PC-9 (cell line): ENCODE data around the gene CCDC33. TPM values are rescaled to one million over a fixed set of nuclear protein-coding genes. Genes with fewer than 3 reads are reported as not detected.
A peak's percentile ranks its signal among the peaks of the same experiment; 100 is the strongest.

ENCODE experiments used
- BruUV-seq: library from RNA; stranded (reverse); fragments of 400-500 nt; replicated peaks from 2 replicates; lab custom pipeline; 2021; lab: Mats Ljungman, UMichigan
- CTCF ChIA-PET: fragments of 300-600 bp; sonication (Branson Sonifier 250); formaldehyde crosslinking; loops from one replicate; lab custom pipeline; 2022; ENCODE audit warnings: antibody characterized with exemption; lab: Charles Lee
- POLR2A ChIA-PET: fragments of 300-600 bp; sonication (Branson Sonifier 250); formaldehyde crosslinking; loops from one replicate; lab custom pipeline; 2022; ENCODE audit warnings: antibody characterized with exemption; ENCODE audit not compliant: unreplicated experiment; lab: Charles Lee
- DNase-seq, 2 experiments: peaks; one replicate each; pipeline versions ENCODE4 v3.0.0 to v3.0.0-alpha.2; 2015 to 2022; ENCODE audit warnings: mixed read lengths in 1 of 2
- H2AFZ ChIP-seq: fragments of 200-600 bp; sonication (generic); 2 replicates; pipeline ENCODE4 v1.8.1; 2017; ENCODE audit warnings: antibody characterized with exemption
- H3F3A ChIP-seq: fragments of 200-600 bp; sonication (generic); 2 replicates; pipeline ENCODE4 v1.8.1; 2017; ENCODE audit warnings: antibody characterized with exemption, mild to moderate bottlenecking, low read depth; ENCODE audit not compliant: insufficient read depth
- H3K27ac ChIP-seq: fragments of 200-600 bp; sonication (generic); 2 replicates; pipeline ENCODE4 v1.6.1; 2016; ENCODE audit warnings: mixed run types
- H3K27me3 ChIP-seq: fragments of 200-600 bp; sonication (generic); 2 replicates; pipeline ENCODE4 v1.6.1; 2016; ENCODE audit warnings: low read depth, mixed run types; ENCODE audit not compliant: insufficient read depth
- H3K36me3 ChIP-seq: fragments of 200-600 bp; sonication (generic); 2 replicates; pipeline ENCODE4 v1.6.1; 2016; ENCODE audit warnings: low read depth, mixed run types
- H3K4me1 ChIP-seq: fragments of 200-600 bp; sonication (generic); replicated peaks from 2 replicates; pipeline ENCODE4 v1.6.1; 2016; ENCODE audit warnings: mixed run types; ENCODE audit not compliant: insufficient read depth
- H3K4me2 ChIP-seq: fragments of 200-600 bp; sonication (generic); 2 replicates; pipeline ENCODE4 v1.6.1; 2017; ENCODE audit warnings: mixed run types
- H3K4me3 ChIP-seq: fragments of 200-600 bp; sonication (generic); 2 replicates; pipeline ENCODE4 v1.6.1; 2016; ENCODE audit warnings: mixed run types
- H3K79me2 ChIP-seq: fragments of 200-600 bp; sonication (generic); 2 replicates; pipeline ENCODE4 v1.6.1; 2017; ENCODE audit warnings: low read depth, mixed run types
- H3K9me2 ChIP-seq: fragments of 200-600 bp; sonication (generic); 2 replicates; pipeline ENCODE4 v1.8.1; 2017; ENCODE audit warnings: mild to moderate bottlenecking; ENCODE audit not compliant: insufficient read depth
- H3K9me3 ChIP-seq: fragments of 200-600 bp; sonication (generic); 2 replicates; pipeline ENCODE4 v1.8.1; 2016; ENCODE audit warnings: low read depth; ENCODE audit not compliant: insufficient read depth
- H4K20me1 ChIP-seq: fragments of 200-600 bp; sonication (generic); 2 replicates; pipeline ENCODE4 v1.8.1; 2017; ENCODE audit not compliant: insufficient read depth
- EZH2 ChIP-seq: fragments of 200-600 bp; sonication (generic); IDR thresholded peaks from 2 replicates; pipeline ENCODE4 v1.8.0; 2017; ENCODE audit warnings: antibody characterized with exemption, low read depth
- intact Hi-C: fragments of 100-400 bp; cut with micrococcal nuclease; formaldehyde crosslinking; loops from one replicate; pipeline ENCODE4 v1.10.0; 2022; ENCODE audit not compliant: unreplicated experiment
- total RNA-seq: library from RNA; stranded (reverse); gene quantifications from 2 replicates; pipeline ENCODE4 v1.2.3, GENCODE V29; 2021
- TF ChIP-seq, protein P1 (sequence below): fragments of 200-600 bp; sonication (generic); conservative IDR thresholded peaks from 2 replicates; pipeline ENCODE4 v1.6.1; 2017; ENCODE audit warnings: mixed run types, antibody characterized with exemption, mild to moderate bottlenecking, moderate library complexity

The CCDC33 gene
- total RNA-seq, 1 experiment from 2014 or later = 7.5 TPM

DNA sequence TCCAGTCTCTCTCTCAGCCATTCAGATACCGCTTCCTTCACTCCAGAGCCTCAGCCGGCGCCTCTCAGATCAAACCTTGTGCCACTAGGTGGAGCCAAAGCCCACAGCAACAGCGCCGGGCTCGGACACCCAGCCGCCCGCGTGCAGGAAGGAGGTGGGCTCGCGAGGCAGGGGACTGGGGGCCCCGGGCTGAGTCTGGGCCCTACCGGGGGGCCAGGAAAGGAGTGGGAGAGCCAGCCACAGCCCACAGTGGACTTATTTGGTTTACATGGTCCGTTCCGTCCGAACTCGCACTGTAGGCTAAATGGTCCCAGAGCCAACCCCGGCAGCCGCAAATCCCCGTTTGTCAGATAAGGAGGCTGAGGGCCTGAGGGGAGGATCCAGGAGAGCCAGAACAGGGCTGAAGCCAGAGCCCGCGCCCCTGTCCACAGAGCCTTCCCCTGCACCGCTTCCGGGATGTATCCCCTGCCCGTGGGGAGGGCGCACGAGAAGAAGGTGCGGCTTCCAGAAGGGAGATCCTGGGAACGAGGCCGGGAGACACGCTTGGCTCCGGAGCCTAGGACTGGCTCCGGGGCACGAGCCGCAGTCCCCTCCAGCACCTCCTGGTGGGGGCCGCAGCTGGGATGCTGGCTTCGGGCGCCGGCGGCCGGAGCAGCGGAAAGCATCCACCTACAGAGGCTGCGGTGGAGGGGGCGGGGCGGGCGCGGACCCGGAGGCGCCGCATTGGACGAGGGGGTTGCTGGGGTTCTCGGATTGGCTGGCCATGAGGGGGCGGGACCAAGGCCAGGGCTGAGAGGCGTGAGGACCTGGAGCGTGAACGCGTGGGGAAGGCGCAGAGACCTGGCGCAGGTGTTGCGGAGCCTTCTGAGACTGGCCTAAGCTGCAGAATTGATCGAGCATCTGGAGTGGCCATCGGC is 137.9 kb downstream of the CCDC33 start:
- BruUV-seq = no TSS peak
- no peak overlapping the region for H3K27ac ChIP-seq

DNA sequence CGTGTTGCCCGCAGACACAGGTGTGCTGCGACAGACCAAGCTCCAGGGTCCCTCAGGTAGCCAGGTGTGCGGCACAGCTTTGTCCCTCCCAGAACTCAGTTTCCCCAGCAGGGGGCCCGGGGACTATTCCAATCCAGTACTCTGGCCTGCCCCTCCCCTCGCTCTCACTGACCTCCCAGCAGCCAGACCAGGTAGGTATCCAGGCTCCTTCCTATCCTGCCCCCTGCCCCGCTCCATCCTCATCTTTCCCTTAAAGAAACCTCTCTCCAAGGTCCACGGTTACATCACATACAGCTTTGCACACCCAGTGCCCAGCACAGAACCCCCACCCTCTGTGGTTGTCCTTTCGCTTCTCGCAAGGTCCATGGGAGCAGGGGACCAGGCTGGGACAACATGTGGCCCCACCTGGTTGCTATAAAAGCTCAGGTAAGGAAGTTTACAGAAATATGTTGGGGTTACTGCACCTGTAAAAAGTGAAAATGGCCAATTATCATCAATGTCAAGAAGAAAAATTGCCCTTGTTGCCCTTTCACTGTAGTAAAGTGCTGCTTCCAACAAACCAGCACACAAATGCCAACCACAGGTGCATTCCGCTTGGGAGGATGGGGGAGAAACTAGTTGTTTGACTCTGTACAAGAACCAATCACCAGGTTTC is 138.6 kb downstream of the CCDC33 start:
- Histone ChIP-seq H3K9me2 (no peaks in the 10 kb centered on the region), H3K4me2 (peak overlapping the region; percentile 96), H3K4me1 (peaks cover 25% of the 10 kb centered on the region), H4K20me1 (no peaks in the 10 kb centered on the region), H2AFZ (peak overlapping the region; percentile 81; the same call in 1 of the 2 replicates), H3K4me3 (peak overlapping the region; percentile 67; the same call in 1 of the 2 replicates), H3K9me3 (no peaks in the 10 kb centered on the region), H3K36me3 (no peaks in the 10 kb centered on the region), H3K79me2 (no peaks in the 10 kb centered on the region), H3K27ac (no peak overlapping the region), H3F3A (peaks cover 10% of the 10 kb centered on the region; the same call in 1 of the 2 replicates), H3K27me3 (no peaks in the 10 kb centered on the region)
- ChIA-PET POLR2A (no interaction called here), CTCF (interaction anchor here (1.3 kb wide), 1 partner anchor 257 kb away, joined by 4 read pairs; no protein-coding TSS in a partner anchor)
- no peak for DNase-seq
- BruUV-seq = no TSS peak
- intact Hi-C loops = loop anchor here (1.0 to 10.0 kb wide), 6 partner anchors 64 to 580 kb away; partner anchors contain the start of genes ARID3B, CLK3 and RPP25
- TF ChIP-seq EZH2 = no peak
- TF ChIP-seq, protein P1, sequence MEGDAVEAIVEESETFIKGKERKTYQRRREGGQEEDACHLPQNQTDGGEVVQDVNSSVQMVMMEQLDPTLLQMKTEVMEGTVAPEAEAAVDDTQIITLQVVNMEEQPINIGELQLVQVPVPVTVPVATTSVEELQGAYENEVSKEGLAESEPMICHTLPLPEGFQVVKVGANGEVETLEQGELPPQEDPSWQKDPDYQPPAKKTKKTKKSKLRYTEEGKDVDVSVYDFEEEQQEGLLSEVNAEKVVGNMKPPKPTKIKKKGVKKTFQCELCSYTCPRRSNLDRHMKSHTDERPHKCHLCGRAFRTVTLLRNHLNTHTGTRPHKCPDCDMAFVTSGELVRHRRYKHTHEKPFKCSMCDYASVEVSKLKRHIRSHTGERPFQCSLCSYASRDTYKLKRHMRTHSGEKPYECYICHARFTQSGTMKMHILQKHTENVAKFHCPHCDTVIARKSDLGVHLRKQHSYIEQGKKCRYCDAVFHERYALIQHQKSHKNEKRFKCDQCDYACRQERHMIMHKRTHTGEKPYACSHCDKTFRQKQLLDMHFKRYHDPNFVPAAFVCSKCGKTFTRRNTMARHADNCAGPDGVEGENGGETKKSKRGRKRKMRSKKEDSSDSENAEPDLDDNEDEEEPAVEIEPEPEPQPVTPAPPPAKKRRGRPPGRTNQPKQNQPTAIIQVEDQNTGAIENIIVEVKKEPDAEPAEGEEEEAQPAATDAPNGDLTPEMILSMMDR = no peak

More for the DNA sequence above, 137.9 kb downstream of the CCDC33 start:
- no peaks in the 10 kb centered on the region for H3K36me3 ChIP-seq
- DNase-seq = peak; percentile 73 to 91
- peaks cover 22% of the 10 kb centered on the region for H3K4me1 ChIP-seq
- no peaks in the 10 kb centered on the region for H3K9me2 ChIP-seq
- no peaks in the 10 kb centered on the region for H4K20me1 ChIP-seq
- peak overlapping the region; percentile 67 for H3K4me3 ChIP-seq
- no peaks in the 10 kb centered on the region for H3K9me3 ChIP-seq
- no peaks in the 10 kb centered on the region for H3K27me3 ChIP-seq
- H3K4me2 ChIP-seq = peak overlapping the region; percentile 96
- H3K79me2 ChIP-seq = no peaks in the 10 kb centered on the region
- no peak for TF ChIP-seq EZH2
- TF ChIP-seq, protein P1 = peak; percentile 81
- ChIA-PET POLR2A (no interaction called here), CTCF (interaction anchor here (0.6 to 1.3 kb wide), 3 partner anchors 242 to 319 kb away, joined by 4 to 9 read pairs (median 6); no protein-coding TSS in a partner anchor)
- H2AFZ ChIP-seq = peak overlapping the region; percentile 81
- intact Hi-C loops = loop anchor here (1.0 to 10.0 kb wide), 7 partner anchors 65 to 581 kb away; partner anchors contain the start of genes ARID3B and RPP25
- H3F3A ChIP-seq = peaks cover 4% of the 10 kb centered on the region; the same call in 1 of the 2 replicates

DNA sequence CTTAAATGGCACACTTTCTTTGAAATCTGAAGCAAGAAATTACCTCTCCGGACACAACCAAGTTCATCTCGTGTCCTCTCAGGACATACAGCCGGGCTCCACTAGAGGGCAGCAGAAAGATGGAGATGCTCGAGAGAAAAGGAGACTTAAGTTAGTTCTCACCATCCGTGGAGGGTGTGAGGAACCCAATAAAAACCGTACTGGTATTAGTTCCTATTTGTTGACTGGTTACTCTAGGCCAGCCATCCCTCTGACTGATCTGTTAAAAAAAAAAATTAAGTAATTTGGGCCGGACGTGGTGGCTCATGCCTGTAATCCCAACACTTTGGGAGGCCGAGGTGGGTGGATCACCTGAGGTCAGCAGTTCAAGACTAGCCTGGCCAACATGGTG is 139.2 kb downstream of the CCDC33 start:
- Histone ChIP-seq H3F3A (peaks cover 10% of the 10 kb centered on the region; the same call in 1 of the 2 replicates), H3K36me3 (no peaks in the 10 kb centered on the region), H4K20me1 (no peaks in the 10 kb centered on the region), H3K9me2 (no peaks in the 10 kb centered on the region), H3K4me1 (peaks cover 25% of the 10 kb centered on the region), H3K27ac (no peak overlapping the region), H2AFZ (no peak overlapping the region), H3K4me3 (peak overlapping the region; percentile 67; the same call in 1 of the 2 replicates), H3K27me3 (no peaks in the 10 kb centered on the region), H3K4me2 (peak overlapping the region; percentile 96), H3K79me2 (no peaks in the 10 kb centered on the region), H3K9me3 (no peaks in the 10 kb centered on the region)
- POLR2A ChIA-PET = no interaction called here
- intact Hi-C loops = loop anchor here (2.0 to 10.0 kb wide), 4 partner anchors 64 to 580 kb away; partner anchors contain the start of genes ARID3B, CLK3 and RPP25
- DNase-seq = peak; percentile 70 to 79
- CTCF ChIA-PET = interaction anchor here (0.6 to 1.3 kb wide), 2 partner anchors 119 to 256 kb away, joined by 4 to 5 read pairs; no protein-coding TSS in a partner anchor
- TF ChIP-seq EZH2 = no peak
- TF ChIP-seq, protein P1 = peak; percentile 81
- no TSS peak for BruUV-seq
